Fibroblast of lung (primary cell): Measurements from ENCODE around the gene TMEM178B. TPM values are rescaled to one million over a fixed set of nuclear protein-coding genes. Genes with fewer than 3 reads are reported as not detected.

ENCODE experiments used
- DNase-seq, 2 donors: peaks; one replicate each; pipeline versions ENCODE4 v3.0.0 to v3.0.0-alpha.2; 2010; ENCODE audit warnings: low read depth in 2 of 2
- H2AFZ ChIP-seq: 2 replicates; pipeline ENCODE4 v1.5.1; 2012; ENCODE audit warnings: low read length, control low read depth, inconsistent platforms
- H3K27ac ChIP-seq: 2 replicates; pipeline ENCODE4 v1.5.1; 2011; ENCODE audit warnings: low read length, control low read depth; ENCODE audit not compliant: insufficient read depth
- H3K27me3 ChIP-seq: 2 replicates; pipeline ENCODE4 v1.5.1; 2011; ENCODE audit warnings: mild to moderate bottlenecking, low read length; ENCODE audit not compliant: control insufficient read depth, insufficient read depth
- H3K36me3 ChIP-seq: 2 replicates; pipeline ENCODE4 v1.5.1; 2011; ENCODE audit warnings: low read length; ENCODE audit not compliant: control insufficient read depth, insufficient read depth
- H3K4me1 ChIP-seq: 2 replicates; pipeline ENCODE4 v1.5.1; 2011; ENCODE audit warnings: low read length; ENCODE audit not compliant: control insufficient read depth, insufficient read depth; ENCODE audit errors: extremely low read depth
- H3K4me2 ChIP-seq: 2 replicates; pipeline ENCODE4 v1.5.1; 2011; ENCODE audit warnings: low read length, control low read depth; ENCODE audit not compliant: insufficient read depth; ENCODE audit errors: extremely low read depth
- H3K4me3 ChIP-seq, 4 experiments: fragments of 200-600 bp in 1 of 4; sonication (generic) in 1 of 4; replicated peaks in 1 of 4; 2 replicates each; pipeline ENCODE4 v1.5.1; 2011 to 2016; ENCODE audit warnings: low read length in 4 of 4, low read depth in 3 of 4, mild to moderate bottlenecking in 3 of 4, control low read depth in 2 of 4, inconsistent platforms in 1 of 4, mixed read lengths in 1 of 4; ENCODE audit not compliant: insufficient read depth in 1 of 4; ENCODE audit errors: control extremely low read depth in 1 of 4
- H3K79me2 ChIP-seq: 2 replicates; pipeline ENCODE4 v1.5.1; 2012; ENCODE audit warnings: mild to moderate bottlenecking, low read length, inconsistent platforms; ENCODE audit not compliant: control insufficient read depth, insufficient read depth
- H3K9ac ChIP-seq: 2 replicates; pipeline ENCODE4 v1.5.1; 2011; ENCODE audit warnings: mild to moderate bottlenecking, low read length, control low read depth; ENCODE audit not compliant: insufficient read depth
- H3K9me3 ChIP-seq: 2 replicates; pipeline ENCODE4 v1.5.1; 2012; ENCODE audit warnings: low read depth, low read length; ENCODE audit not compliant: control insufficient read depth, insufficient read depth
- H4K20me1 ChIP-seq: 2 replicates; pipeline ENCODE4 v1.5.1; 2011; ENCODE audit warnings: low read length; ENCODE audit not compliant: control insufficient read depth, insufficient read depth; ENCODE audit errors: extremely low read depth
- CTCF ChIP-seq, 2 donors: IDR thresholded peaks in 1 of 2; conservative IDR thresholded peaks in 1 of 2; 1 replicate in 1 of 2; 2 replicates in 1 of 2; pipeline ENCODE4 v1.5.1; 2011 to 2012; ENCODE audit warnings: low read length in 2 of 2, control low read depth in 1 of 2, inconsistent platforms in 1 of 2, low read depth in 1 of 2, mild to moderate bottlenecking in 1 of 2
- EZH2 ChIP-seq: IDR thresholded peaks from 2 replicates; pipeline ENCODE4 v1.5.1; 2012; ENCODE audit warnings: low read length, control low read depth, mild to moderate bottlenecking; ENCODE audit errors: missing control alignments
- polyA plus RNA-seq, 2 donors: library from polyadenylated mRNA; depleted of rRNA in 1 of 2; stranded (reverse) in 1 of 2; unstranded in 1 of 2; fragments of >200 nt; gene quantifications; 2 replicates each; pipeline ENCODE4 v1.2.1, GENCODE V29; 2011 to 2012; ENCODE audit warnings: missing spikeins in 1 of 2
- total RNA-seq: library from RNA; depleted of rRNA; stranded (reverse); fragments of >200 nt; gene quantifications from 2 replicates; pipeline ENCODE4 v1.2.1, GENCODE V29; 2014

TMEM178B gene
- total and polyA plus RNA-seq, 2 donors (not counting 1 experiment from before 2014, with no cell fraction given) = under 0.01 to 0.14 TPM

- no peaks in the 10 kb centered on the region for H3K27me3 ChIP-seq
- no peaks in the 10 kb centered on the region for H3K36me3 ChIP-seq
- H3K4me1 ChIP-seq = no peaks in the 10 kb centered on the region
- H3K9me3 ChIP-seq = no peaks in the 10 kb centered on the region
- H3K4me3 ChIP-seq = no peak overlapping the region
- H4K20me1 ChIP-seq = no peaks in the 10 kb centered on the region
- H3K4me2 ChIP-seq = no peak overlapping the region
- H3K9ac ChIP-seq = no peak overlapping the region
- no peak for DNase-seq
- TF ChIP-seq CTCF (conservative IDR thresholded peaks at IDR 0.05 in 1 of 2, IDR thresholded peaks at IDR 0.05 in 1 of 2; ENCODE audit: low read depth in 1 of 2, low read length in 2 of 2) (no peak), EZH2 (no peak)
- H3K27ac ChIP-seq = no peak overlapping the region
- no peak overlapping the region for H2AFZ ChIP-seq
- H3K79me2 ChIP-seq = no peaks in the 10 kb centered on the region
Observed at GRCh38 chr7:141198194-141198958, 124.5 kb downstream of the TMEM178B start.

GRCh38 chr7:141200191-141201108, 126.6 kb downstream of the TMEM178B start:
- Histone ChIP-seq H3K4me3 (no peak overlapping the region), H3K27ac (no peak overlapping the region), H3K9ac (no peak overlapping the region), H3K27me3 (no peaks in the 10 kb centered on the region), H3K4me1 (no peaks in the 10 kb centered on the region), H2AFZ (no peak overlapping the region), H3K36me3 (no peaks in the 10 kb centered on the region), H3K9me3 (no peaks in the 10 kb centered on the region), H3K4me2 (no peak overlapping the region), H4K20me1 (no peaks in the 10 kb centered on the region), H3K79me2 (no peaks in the 10 kb centered on the region)
- no peak for DNase-seq
- TF ChIP-seq EZH2 (no peak), CTCF (conservative IDR thresholded peaks at IDR 0.05 in 1 of 2, IDR thresholded peaks at IDR 0.05 in 1 of 2; ENCODE audit: low read depth in 1 of 2, low read length in 2 of 2) (no peak)
